GM18867 (cell line): ENCODE results near the gene NLE1.

ENCODE experiments used
- ATAC-seq: cut with Tn5 transposase; IDR thresholded peaks from one replicate; pipeline ENCODE4 v1.9.1; 2021; ENCODE audit warnings: mild to moderate bottlenecking, moderate library complexity; ENCODE audit not compliant: unreplicated experiment

The NLE1 gene

GRCh38 chr17:35087731-35088355 is 54.3 kb downstream of the NLE1 start:
- no peak for ATAC-seq

GRCh38 chr17:35086931-35087573 is 55.1 kb downstream of the NLE1 start:
- no peak for ATAC-seq

GRCh38 chr17:35086164-35086563 is 55.9 kb downstream of the NLE1 start:
- ATAC-seq: no peak

- no peak for ATAC-seq
Measured at GRCh38 chr17:35084987-35085386, 57.1 kb downstream of the NLE1 start.

- ATAC-seq: no peak
Measured at GRCh38 chr17:35083071-35083470, 59.0 kb downstream of the NLE1 start.

GRCh38 chr17:35082073-35082657 is 59.9 kb downstream of the NLE1 start:
- ATAC-seq: no peak

- ATAC-seq: no peak
Measured at GRCh38 chr17:35081638-35082037, 60.5 kb downstream of the NLE1 start.

- no peak for ATAC-seq
Measured at GRCh38 chr17:35080536-35080935, 61.6 kb downstream of the NLE1 start.

- ATAC-seq: no peak
Measured at GRCh38 chr17:35079547-35080423, 62.3 kb downstream of the NLE1 start.
